Stimulated activated CD8-positive, alpha-beta memory T cell treated with anti-CD3 and anti-CD28 coated beads, Interleukin-7, amount 100 ng/mL, for 48 hours (primary cell): Measurements from ENCODE around the gene PDPN.

Source experiments
- DNase-seq, 2 donors: peaks; one replicate each; pipeline ENCODE4 v3.0.0-alpha.2; 2020; ENCODE audit warnings: low read depth in 1 of 2; ENCODE audit errors: extremely low read depth in 1 of 2

Gene PDPN

GRCh38 chr1:13576926-13577325 is 6.7 kb upstream of the PDPN start:
- DNase-seq, result no peak

GRCh38 chr1:13577846-13578245 is 5.8 kb upstream of the PDPN start:
- DNase-seq, result no peak

- no peak for DNase-seq
Observed at GRCh38 chr1:13581446-13581845, 2.2 kb upstream of the PDPN start.

GRCh38 chr1:13582713-13583443 is 754 bp upstream of the PDPN start:
- DNase-seq, result no peak

GRCh38 chr1:13583966-13584791 is 547 bp downstream of the PDPN start:
- DNase-seq, result no peak

GRCh38 chr1:13584876-13585611 is 1.4 kb downstream of the PDPN start:
- no peak for DNase-seq

- no peak for DNase-seq
Observed at GRCh38 chr1:13585612-13585991, 2.0 kb downstream of the PDPN start.

- DNase-seq, result no peak
Observed at GRCh38 chr1:13586001-13586400, 2.4 kb downstream of the PDPN start.

GRCh38 chr1:13587256-13588030 is 3.8 kb downstream of the PDPN start:
- DNase-seq, result no peak

- no peak for DNase-seq
Observed at GRCh38 chr1:13588946-13589796, 5.5 kb downstream of the PDPN start.

- no peak for DNase-seq
Observed at GRCh38 chr1:13590486-13590885, 6.9 kb downstream of the PDPN start.

GRCh38 chr1:13593511-13594131 is 10.0 kb downstream of the PDPN start:
- no peak for DNase-seq

- DNase-seq, result no peak
Observed at GRCh38 chr1:13595411-13595810, 11.8 kb downstream of the PDPN start.

GRCh38 chr1:13597166-13597565 is 13.5 kb downstream of the PDPN start:
- DNase-seq, result no peak

GRCh38 chr1:13600762-13601453 is 17.3 kb downstream of the PDPN start:
- DNase-seq, result no peak

- DNase-seq, result no peak
Observed at GRCh38 chr1:13604176-13604575, 20.5 kb downstream of the PDPN start.

- DNase-seq, result no peak
Observed at GRCh38 chr1:13604721-13605120, 21.1 kb downstream of the PDPN start.

GRCh38 chr1:13605159-13605558 is 21.5 kb downstream of the PDPN start:
- no peak for DNase-seq

GRCh38 chr1:13607002-13607401 is 23.4 kb downstream of the PDPN start:
- DNase-seq, result no peak
